ENCODE results near the gene DNAJB6. TPM values are rescaled to one million over a fixed set of nuclear protein-coding genes. Genes with fewer than 3 reads are reported as not detected.

Gene DNAJB6
- total RNA-seq, 2 donors from 2014 or later, result 126 to 174 TPM

DNA sequence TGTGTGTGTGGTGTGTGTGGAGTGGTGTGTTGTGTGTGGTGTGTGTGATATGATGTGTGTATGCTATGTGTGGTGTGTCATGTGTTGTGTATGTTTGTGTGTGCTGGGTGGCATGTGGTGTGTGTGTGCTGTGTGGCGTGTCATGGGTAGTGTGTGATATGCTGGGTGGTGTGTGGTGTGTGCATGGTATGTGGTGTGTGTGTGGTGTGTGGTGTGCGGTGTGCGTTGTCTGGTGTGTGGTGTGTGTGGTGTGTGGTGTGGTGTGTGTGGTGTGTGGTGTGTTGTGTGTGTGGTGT lies 37.5 kb upstream of the DNAJB6 start:
- Histone ChIP-seq H3K9me3 (ENCODE audit: control insufficient read depth, low read length) (no peaks in the 10 kb centered on the region), H3K4me3 (ENCODE audit: low read length) (no peak overlapping the region), H3K36me3 (ENCODE audit: control insufficient read depth, insufficient read depth, low read length) (no peaks in the 10 kb centered on the region), H3K27me3 (ENCODE audit: control insufficient read depth, insufficient read depth, low read length, poor library complexity, severe bottlenecking) (no peaks in the 10 kb centered on the region), H3K4me1 (ENCODE audit: control insufficient read depth, insufficient read depth, low read length) (no peaks in the 10 kb centered on the region), H3K9ac (ENCODE audit: extremely low read depth, low read length, poor library complexity, severe bottlenecking) (no peak overlapping the region), H3K27ac (ENCODE audit: low read depth, low read length) (no peak overlapping the region)
- no peak overlapping the region for H3K27ac Mint-ChIP-seq
- H3K27me3 Mint-ChIP-seq (ENCODE audit: insufficient read depth), result no peaks in the 10 kb centered on the region
- TF ChIP-seq, protein P1, sequence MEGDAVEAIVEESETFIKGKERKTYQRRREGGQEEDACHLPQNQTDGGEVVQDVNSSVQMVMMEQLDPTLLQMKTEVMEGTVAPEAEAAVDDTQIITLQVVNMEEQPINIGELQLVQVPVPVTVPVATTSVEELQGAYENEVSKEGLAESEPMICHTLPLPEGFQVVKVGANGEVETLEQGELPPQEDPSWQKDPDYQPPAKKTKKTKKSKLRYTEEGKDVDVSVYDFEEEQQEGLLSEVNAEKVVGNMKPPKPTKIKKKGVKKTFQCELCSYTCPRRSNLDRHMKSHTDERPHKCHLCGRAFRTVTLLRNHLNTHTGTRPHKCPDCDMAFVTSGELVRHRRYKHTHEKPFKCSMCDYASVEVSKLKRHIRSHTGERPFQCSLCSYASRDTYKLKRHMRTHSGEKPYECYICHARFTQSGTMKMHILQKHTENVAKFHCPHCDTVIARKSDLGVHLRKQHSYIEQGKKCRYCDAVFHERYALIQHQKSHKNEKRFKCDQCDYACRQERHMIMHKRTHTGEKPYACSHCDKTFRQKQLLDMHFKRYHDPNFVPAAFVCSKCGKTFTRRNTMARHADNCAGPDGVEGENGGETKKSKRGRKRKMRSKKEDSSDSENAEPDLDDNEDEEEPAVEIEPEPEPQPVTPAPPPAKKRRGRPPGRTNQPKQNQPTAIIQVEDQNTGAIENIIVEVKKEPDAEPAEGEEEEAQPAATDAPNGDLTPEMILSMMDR (conservative IDR thresholded peaks at IDR 0.05), result no peak
- no peaks in the 10 kb centered on the region for H3K36me3 Mint-ChIP-seq (ENCODE audit: low read depth)
- no peak for DNase-seq
- 89% methylated on average over 3 of the region's 3 CpGs; no CpG with 5 or more reads in 1 of the 2 experiments for WGBS, 2 experiments (ENCODE audit: insufficient coverage in 1 of 2, insufficient read length in 1 of 2)
- no peaks in the 10 kb centered on the region for H3K9me3 Mint-ChIP-seq
- peaks cover 2% of the 10 kb centered on the region for H3K4me1 Mint-ChIP-seq
- no peak overlapping the region for H3K4me3 Mint-ChIP-seq

DNA sequence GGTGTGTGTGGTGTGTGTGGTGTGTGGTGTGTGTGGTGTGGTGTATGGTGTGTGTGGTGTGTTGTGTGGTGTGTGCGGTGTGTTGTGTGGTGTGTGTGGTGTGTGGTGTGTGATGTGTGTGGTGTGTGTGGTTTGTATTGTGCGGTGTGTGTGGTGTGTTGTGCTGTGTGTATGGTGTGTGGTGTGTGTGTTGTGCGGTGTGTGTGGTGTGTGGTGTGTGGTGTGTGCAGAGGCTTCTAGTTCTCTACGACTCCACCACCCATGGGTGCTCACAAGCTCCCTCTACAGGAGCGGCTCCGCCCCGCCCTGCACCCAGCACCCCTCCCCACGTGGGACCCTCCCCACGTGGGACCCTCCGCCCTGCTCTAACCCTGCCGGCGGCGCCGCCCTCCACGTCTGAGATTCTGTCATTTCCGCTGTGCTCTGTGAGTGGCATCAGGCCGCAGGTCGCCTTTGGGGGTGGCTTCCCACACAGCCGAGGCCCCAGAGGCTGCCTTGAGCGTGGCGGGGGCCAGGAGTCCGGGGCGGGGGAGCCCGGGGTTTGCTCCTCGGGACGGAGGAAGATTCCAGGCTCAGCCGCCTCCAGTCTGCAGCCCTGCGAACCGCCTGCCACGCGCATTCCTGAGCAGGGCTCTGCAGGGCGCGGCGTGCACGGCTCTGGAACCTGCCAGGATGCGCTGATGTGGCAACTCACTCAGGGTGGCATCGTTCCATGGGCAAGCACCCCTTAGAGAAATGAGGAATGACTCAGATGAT lies 37.0 kb upstream of the DNAJB6 start:
- Histone ChIP-seq H3K36me3 (ENCODE audit: control insufficient read depth, insufficient read depth, low read length) (no peaks in the 10 kb centered on the region), H3K4me3 (ENCODE audit: low read length) (no peak overlapping the region), H3K27me3 (ENCODE audit: control insufficient read depth, insufficient read depth, low read length, poor library complexity, severe bottlenecking) (no peaks in the 10 kb centered on the region), H3K27ac (ENCODE audit: low read depth, low read length) (no peak overlapping the region), H3K9me3 (ENCODE audit: control insufficient read depth, low read length) (no peaks in the 10 kb centered on the region), H3K9ac (ENCODE audit: extremely low read depth, low read length, poor library complexity, severe bottlenecking) (no peak overlapping the region), H3K4me1 (ENCODE audit: control insufficient read depth, insufficient read depth, low read length) (no peaks in the 10 kb centered on the region)
- WGBS, 2 experiments (ENCODE audit: insufficient coverage in 1 of 2, insufficient read length in 1 of 2), result 91 to 98% methylated on average over 11 to 35 of the region's 37 CpGs
- Mint-ChIP-seq H3K9me3 (no peaks in the 10 kb centered on the region), H3K27me3 (ENCODE audit: insufficient read depth) (no peaks in the 10 kb centered on the region), H3K4me1 (peaks cover 2% of the 10 kb centered on the region), H3K27ac (no peak overlapping the region), H3K36me3 (ENCODE audit: low read depth) (no peaks in the 10 kb centered on the region), H3K4me3 (no peak overlapping the region)
- DNase-seq, result peak; percentile 66
- TF ChIP-seq, protein P1 (conservative IDR thresholded peaks at IDR 0.05), result peak; percentile 20

DNA sequence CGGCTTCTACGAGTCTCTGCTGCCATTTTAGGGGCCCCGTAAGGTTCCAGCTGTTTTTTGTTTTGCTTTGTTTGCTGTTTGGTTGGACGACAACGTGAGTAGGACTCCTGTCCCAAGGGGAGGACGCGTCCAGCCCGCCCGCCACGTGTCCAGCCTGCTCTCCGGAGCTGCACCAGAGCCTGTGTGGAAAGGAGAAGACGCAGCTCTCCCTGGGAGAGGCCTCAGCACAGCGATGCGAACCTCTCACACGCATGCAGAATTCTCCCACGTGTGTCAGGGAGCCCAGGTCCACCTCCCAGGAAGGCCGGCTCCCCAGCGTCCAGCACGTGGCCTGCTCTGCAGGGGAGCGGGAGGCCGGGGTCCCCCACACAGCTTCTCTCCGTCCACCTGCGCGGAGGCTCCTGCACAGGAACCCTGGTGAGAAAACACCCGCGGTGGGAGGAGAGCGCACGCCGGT lies 36.4 kb upstream of the DNAJB6 start:
- Mint-ChIP-seq H3K4me3 (no peak overlapping the region), H3K9me3 (no peaks in the 10 kb centered on the region), H3K27me3 (ENCODE audit: insufficient read depth) (no peaks in the 10 kb centered on the region), H3K27ac (no peak overlapping the region), H3K36me3 (ENCODE audit: low read depth) (no peaks in the 10 kb centered on the region), H3K4me1 (peaks cover 2% of the 10 kb centered on the region)
- Histone ChIP-seq H3K4me1 (ENCODE audit: control insufficient read depth, insufficient read depth, low read length) (no peaks in the 10 kb centered on the region), H3K27ac (ENCODE audit: low read depth, low read length) (no peak overlapping the region), H3K36me3 (ENCODE audit: control insufficient read depth, insufficient read depth, low read length) (no peaks in the 10 kb centered on the region), H3K9me3 (ENCODE audit: control insufficient read depth, low read length) (no peaks in the 10 kb centered on the region), H3K9ac (ENCODE audit: extremely low read depth, low read length, poor library complexity, severe bottlenecking) (no peak overlapping the region), H3K4me3 (ENCODE audit: low read length) (no peak overlapping the region), H3K27me3 (ENCODE audit: control insufficient read depth, insufficient read depth, low read length, poor library complexity, severe bottlenecking) (no peaks in the 10 kb centered on the region)
- TF ChIP-seq, protein P1 (conservative IDR thresholded peaks at IDR 0.05), result no peak
- WGBS, 2 experiments (ENCODE audit: insufficient coverage in 1 of 2, insufficient read length in 1 of 2), result 87 to 94% methylated on average over 13 to 29 of the region's 29 CpGs
- no peak for DNase-seq
